Activated CD8-positive, alpha-beta T cell treated with anti-CD3 and anti-CD28 coated beads for 36 hours (primary cell): ENCODE measurements around the gene OTULINL. TPM values are rescaled to one million over a fixed set of nuclear protein-coding genes. Genes with fewer than 3 reads are reported as not detected.
A peak's percentile ranks its signal among the peaks of the same experiment; 100 is the strongest.

ENCODE experiments used
- ATAC-seq: fragments of 200-7000 bp; cut with Tn5 transposase; one replicate; pipeline ENCODE4 v1.10.0; 2021; ENCODE audit warnings: mild to moderate bottlenecking, moderate library complexity
- CTCF ChIA-PET: fragments of 350-600 bp; sonication (Branson Sonifier 250); formaldehyde crosslinking; loops from one replicate; lab custom pipeline; 2021; ENCODE audit warnings: antibody characterized with exemption; lab: Charles Lee
- POLR2A ChIA-PET: fragments of 350-600 bp; sonication (Branson Sonifier 250); formaldehyde crosslinking; loops from one replicate; lab custom pipeline; 2021; ENCODE audit warnings: antibody characterized with exemption; lab: Charles Lee
- DNase-seq: peaks from one replicate; pipeline ENCODE4 v3.0.0-alpha.2; 2020
- H3K27ac Mint-ChIP-seq: one replicate; pipeline ENCODE4 v1.8.0; 2021; ENCODE audit warnings: mild to moderate bottlenecking, mixed read lengths
- H3K27me3 Mint-ChIP-seq: one replicate; pipeline ENCODE4 v1.8.0; 2021; ENCODE audit warnings: mixed read lengths
- H3K36me3 Mint-ChIP-seq: one replicate; pipeline ENCODE4 v1.8.0; 2021; ENCODE audit warnings: low read depth, mixed read lengths
- H3K4me1 Mint-ChIP-seq: one replicate; pipeline ENCODE4 v1.8.0; 2021; ENCODE audit warnings: low read depth, mixed read lengths
- H3K4me3 Mint-ChIP-seq: one replicate; pipeline ENCODE4 v1.8.0; 2021; ENCODE audit warnings: mild to moderate bottlenecking, moderate library complexity, mixed read lengths
- H3K9me3 Mint-ChIP-seq: one replicate; pipeline ENCODE4 v1.8.0; 2021; ENCODE audit warnings: mixed read lengths
- CTCF ChIP-seq: fragments of 200-600 bp; IDR thresholded peaks from one replicate; pipeline ENCODE4 v1.8.0; 2022; ENCODE audit warnings: antibody characterized with exemption, mild to moderate bottlenecking
- intact Hi-C: fragments of 100-400 bp; cut with micrococcal nuclease; formaldehyde crosslinking; loops from one replicate; pipeline ENCODE4 v1.10.0; 2022
- total RNA-seq, 2 experiments: library from RNA; stranded (reverse); gene quantifications; one replicate each; pipeline ENCODE4 v1.2.3, GENCODE V29; 2021

The OTULINL gene
- total RNA-seq = 10 to 100 TPM; 19.7 to 21.1 TPM

- TF ChIP-seq CTCF = no peak
- H3K9me3 Mint-ChIP-seq = no peaks in the 10 kb centered on the region
Measured at GRCh38 chr5:14581106-14581890, at the start of gene OTULINL. TSS of gene OTULINL (plus strand) at chr5:14581792. CDS start at chr5:14581895, 103 bp downstream.

GRCh38 chr5:14532180-14532579 is 49.4 kb upstream of the OTULINL start:
- ChIA-PET POLR2A (interaction anchor here (0.6 kb wide), 1 partner anchor 15 kb away, joined by 3 read pairs; no protein-coding TSS in a partner anchor), CTCF (interaction anchor here (0.9 to 1.5 kb wide), 3 partner anchors 10 to 209 kb away, joined by 3 to 4 read pairs (median 3); no protein-coding TSS in a partner anchor)
- DNase-seq = no peak

More at GRCh38 chr5:14581106-14581890, at the start of gene OTULINL:
- Mint-ChIP-seq H3K4me3 (peak within 1 kb of the TSS; percentile 79), H3K27me3 (peaks cover 10% of the 10 kb centered on the region), H3K36me3 (peaks cover 2% of the 10 kb centered on the region), H3K4me1 (peaks cover 41% of the 10 kb centered on the region), H3K27ac (peak within 1 kb of the TSS; percentile 75)
- intact Hi-C loops = loop anchor here (5.0 kb wide), 1 partner anchor 169 kb away; no protein-coding TSS in a partner anchor
- ChIA-PET CTCF (interaction anchor here (0.5 to 5.2 kb wide), 10 partner anchors 12 to 216 kb away, joined by 3 to 32 read pairs (median 4); no protein-coding TSS in a partner anchor), POLR2A (interaction anchor here (0.7 to 4.2 kb wide), 5 partner anchors 12 to 167 kb away, joined by 3 to 48 read pairs (median 6); no protein-coding TSS in a partner anchor)
- peak; percentile 90 for DNase-seq
- ATAC-seq = peak; percentile 96

DNA sequence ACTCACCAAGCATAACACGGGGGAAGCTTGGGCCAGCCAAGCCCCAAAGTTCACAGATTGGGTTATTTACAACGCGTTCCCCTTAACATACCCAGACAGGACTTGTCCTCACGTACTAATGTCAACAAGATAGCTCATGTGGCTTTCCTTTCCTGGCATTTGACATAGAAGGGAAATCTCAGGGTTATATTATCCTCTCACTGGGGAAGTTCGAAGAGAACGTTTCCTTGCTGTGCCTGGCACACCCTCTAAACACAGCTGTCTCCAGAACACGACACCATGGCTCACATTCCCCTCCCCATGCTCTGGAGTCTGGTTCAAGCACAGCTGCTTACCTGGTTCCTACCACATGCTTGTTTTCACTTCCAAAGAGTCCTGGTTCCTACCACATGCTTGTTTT is 46.8 kb upstream of the OTULINL start:
- CTCF ChIA-PET = no interaction called here
- peaks cover 1% of the 10 kb centered on the region for H3K36me3 Mint-ChIP-seq
- intact Hi-C loops = no loop called here
- DNase-seq (no peak), ATAC-seq (no peak)
- no peaks in the 10 kb centered on the region for H3K27me3 Mint-ChIP-seq
- peaks cover 1% of the 10 kb centered on the region for H3K9me3 Mint-ChIP-seq
- POLR2A ChIA-PET = no interaction called here
- H3K4me1 Mint-ChIP-seq = peaks cover 4% of the 10 kb centered on the region
- TF ChIP-seq CTCF = no peak
- H3K4me3 Mint-ChIP-seq = no peak overlapping the region
- no peak overlapping the region for H3K27ac Mint-ChIP-seq

More at GRCh38 chr5:14532180-14532579, 49.4 kb upstream of the OTULINL start:
- H3K9me3 Mint-ChIP-seq = no peaks in the 10 kb centered on the region
- no peaks in the 10 kb centered on the region for H3K27me3 Mint-ChIP-seq
- TF ChIP-seq CTCF = no peak
- ATAC-seq = no peak
- H3K36me3 Mint-ChIP-seq = no peaks in the 10 kb centered on the region
- intact Hi-C loops = no loop called here
- H3K4me1 Mint-ChIP-seq = peaks cover 4% of the 10 kb centered on the region
- no peak overlapping the region for H3K27ac Mint-ChIP-seq
- no peak overlapping the region for H3K4me3 Mint-ChIP-seq

GRCh38 chr5:14545308-14545707 is 36.3 kb upstream of the OTULINL start:
- no peak overlapping the region for H3K4me3 Mint-ChIP-seq
- DNase-seq (no peak), ATAC-seq (no peak)
- H3K36me3 Mint-ChIP-seq = no peaks in the 10 kb centered on the region
- no peaks in the 10 kb centered on the region for H3K27me3 Mint-ChIP-seq
- no peak for TF ChIP-seq CTCF
- ChIA-PET CTCF (no interaction called here), POLR2A (no interaction called here)
- intact Hi-C loops = no loop called here
- no peak overlapping the region for H3K27ac Mint-ChIP-seq
- peaks cover 15% of the 10 kb centered on the region for H3K9me3 Mint-ChIP-seq
- H3K4me1 Mint-ChIP-seq = peaks cover 5% of the 10 kb centered on the region

- H3K27me3 Mint-ChIP-seq = no peaks in the 10 kb centered on the region
- H3K9me3 Mint-ChIP-seq = peaks cover 11% of the 10 kb centered on the region
- ChIA-PET CTCF (no interaction called here), POLR2A (no interaction called here)
- ATAC-seq (no peak), DNase-seq (no peak)
- no peak for TF ChIP-seq CTCF
- intact Hi-C loops = no loop called here
- H3K36me3 Mint-ChIP-seq = no peaks in the 10 kb centered on the region
- no peak overlapping the region for H3K27ac Mint-ChIP-seq
- H3K4me1 Mint-ChIP-seq = peaks cover 5% of the 10 kb centered on the region
- H3K4me3 Mint-ChIP-seq = no peak overlapping the region
Measured at GRCh38 chr5:14545862-14546261, 35.7 kb upstream of the OTULINL start.
